GM21528 (cell line): ENCODE results near the gene REEP2.

Experiments
- ATAC-seq: cut with Tn5 transposase; IDR thresholded peaks from one replicate; pipeline ENCODE4 v1.9.1; 2021; ENCODE audit warnings: mild to moderate bottlenecking, moderate library complexity; ENCODE audit not compliant: unreplicated experiment, low FRiP score

REEP2 gene

DNA sequence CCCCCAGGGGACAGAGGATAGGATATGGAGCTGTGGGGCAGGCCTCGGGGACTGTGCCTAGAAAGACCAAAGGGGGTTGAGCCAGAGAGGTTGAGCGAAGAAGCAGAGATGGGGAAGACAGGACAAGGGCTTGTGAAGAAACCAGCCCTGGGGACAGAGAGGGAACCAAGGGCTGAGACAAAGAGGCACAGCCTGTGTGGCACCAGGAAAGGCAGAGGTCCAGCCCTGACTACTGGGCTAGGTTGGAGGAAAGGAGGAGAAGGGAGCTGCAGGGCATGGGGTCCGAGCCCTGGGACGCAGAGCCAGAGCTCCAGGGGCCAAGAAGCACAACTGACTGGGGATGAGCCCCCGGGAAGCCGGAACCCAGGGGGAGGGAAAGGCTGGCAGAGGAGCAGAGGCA lies 9.2 kb downstream of the REEP2 start:
- no peak for ATAC-seq

DNA sequence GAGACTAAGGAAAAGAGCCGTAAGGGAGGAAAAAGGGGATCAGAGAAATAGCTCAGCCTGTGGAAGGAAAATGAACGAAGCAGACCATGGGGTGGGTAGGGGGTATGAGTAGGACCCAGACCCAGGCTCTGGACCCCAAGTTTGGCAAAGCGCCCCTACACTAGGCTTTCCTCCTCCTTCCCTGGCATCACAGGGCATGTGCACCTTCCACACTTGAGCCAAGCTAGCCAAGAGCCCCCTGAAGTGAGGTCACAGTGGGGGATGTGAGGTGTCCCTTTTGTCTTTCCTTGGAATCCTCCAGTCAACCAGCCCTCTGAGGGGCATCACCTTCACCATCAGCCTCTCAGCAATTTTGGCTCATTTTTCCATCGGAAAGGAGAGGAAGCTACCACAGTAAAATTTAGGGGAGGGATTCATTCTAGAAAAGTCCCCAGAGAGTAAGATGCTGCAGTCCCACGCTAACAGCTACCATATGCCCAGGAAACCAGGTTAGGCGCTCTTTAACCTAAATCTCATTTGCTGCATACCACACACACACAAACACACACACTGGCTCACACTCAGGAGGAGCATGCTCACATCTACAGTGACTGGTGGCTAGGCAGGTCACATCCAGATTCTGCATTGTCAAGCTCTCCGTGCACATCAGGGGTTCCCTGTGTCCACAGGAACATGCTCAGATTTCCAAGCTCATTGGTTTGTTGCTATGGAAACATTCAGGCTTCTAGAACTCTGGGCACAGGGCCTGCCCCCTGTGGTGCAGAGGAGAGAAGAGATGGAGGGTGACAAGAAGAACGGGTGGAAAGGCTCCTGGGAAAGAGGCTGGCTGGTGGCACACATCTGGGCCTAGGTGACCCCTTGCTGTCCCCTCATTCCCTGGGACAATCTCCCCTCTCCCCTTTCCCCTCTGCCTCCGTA lies 9.9 kb downstream of the REEP2 start:
- ATAC-seq = no peak

- peak; percentile 65 for ATAC-seq
These were observed 10.8 kb downstream of the REEP2 start for GRCh38 chr5:138449501-138450239.

DNA sequence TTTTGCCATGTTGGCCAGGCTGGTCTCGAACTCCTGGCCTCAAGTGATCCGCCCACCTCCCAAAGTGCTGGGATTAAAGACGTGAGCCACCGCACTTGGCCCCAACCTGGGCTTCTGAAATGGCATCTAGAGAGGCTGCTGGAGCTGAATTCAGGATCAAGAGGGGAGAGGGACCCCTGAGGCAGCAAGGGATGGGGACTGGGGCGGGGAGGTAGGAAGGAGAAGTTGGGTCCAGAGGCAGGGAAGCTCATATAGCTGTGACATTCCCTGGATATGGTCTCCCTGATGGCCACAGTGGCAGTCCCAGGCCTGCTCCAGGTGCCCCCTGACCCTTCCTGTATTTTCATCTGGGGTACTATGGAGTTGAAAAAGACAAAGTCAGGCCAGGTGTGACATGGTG lies 12.1 kb downstream of the REEP2 start:
- ATAC-seq = no peak

- ATAC-seq = no peak
These were observed 13.9 kb downstream of the REEP2 start for GRCh38 chr5:138452720-138453119.

- no peak for ATAC-seq
These were observed 14.7 kb downstream of the REEP2 start for GRCh38 chr5:138453590-138453989.

- no peak for ATAC-seq
These were observed 15.3 kb downstream of the REEP2 start for GRCh38 chr5:138454121-138454520.

GRCh38 chr5:138455232-138455930 lies 16.5 kb downstream of the REEP2 start:
- no peak for ATAC-seq

DNA sequence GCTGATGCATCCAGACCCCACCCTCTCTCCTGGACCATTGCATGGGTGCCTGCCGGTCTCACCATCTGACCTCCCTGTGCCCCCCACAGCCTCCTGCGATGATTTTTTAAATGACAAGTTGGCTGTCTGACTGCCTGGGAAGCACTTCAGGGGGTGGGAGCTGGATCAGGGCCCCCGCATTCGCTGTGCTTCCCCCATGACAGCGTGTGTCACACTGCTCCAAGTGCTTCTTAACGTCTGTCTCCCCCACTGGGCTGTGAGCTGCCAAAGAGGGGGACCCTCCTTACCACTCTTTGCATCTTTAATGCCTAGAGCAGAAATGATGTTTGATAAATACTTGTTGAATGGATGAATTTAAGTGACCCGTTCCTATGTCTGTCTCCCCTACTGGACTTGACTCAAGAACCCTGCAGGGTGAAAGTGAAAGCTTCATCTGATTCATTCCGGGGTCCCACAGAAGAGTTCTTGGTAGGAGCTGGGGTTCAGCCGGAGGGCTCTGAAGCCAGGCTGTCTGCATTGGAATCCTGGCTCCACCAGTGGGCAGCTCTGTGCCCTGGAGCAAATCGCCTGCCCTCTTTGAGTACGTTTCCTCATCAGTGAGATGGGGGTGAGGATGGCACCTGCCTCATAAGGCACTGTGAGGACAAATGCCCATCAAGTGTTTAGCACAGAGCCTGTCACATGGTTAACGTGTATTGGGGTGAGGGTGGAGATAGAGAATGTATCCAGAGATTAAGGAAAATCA lies 18.8 kb downstream of the REEP2 start:
- ATAC-seq = no peak

- ATAC-seq = no peak
These were observed 19.5 kb downstream of the REEP2 start for GRCh38 chr5:138458384-138458783.

GRCh38 chr5:138458856-138459255 lies 20.0 kb downstream of the REEP2 start:
- ATAC-seq = no peak

DNA sequence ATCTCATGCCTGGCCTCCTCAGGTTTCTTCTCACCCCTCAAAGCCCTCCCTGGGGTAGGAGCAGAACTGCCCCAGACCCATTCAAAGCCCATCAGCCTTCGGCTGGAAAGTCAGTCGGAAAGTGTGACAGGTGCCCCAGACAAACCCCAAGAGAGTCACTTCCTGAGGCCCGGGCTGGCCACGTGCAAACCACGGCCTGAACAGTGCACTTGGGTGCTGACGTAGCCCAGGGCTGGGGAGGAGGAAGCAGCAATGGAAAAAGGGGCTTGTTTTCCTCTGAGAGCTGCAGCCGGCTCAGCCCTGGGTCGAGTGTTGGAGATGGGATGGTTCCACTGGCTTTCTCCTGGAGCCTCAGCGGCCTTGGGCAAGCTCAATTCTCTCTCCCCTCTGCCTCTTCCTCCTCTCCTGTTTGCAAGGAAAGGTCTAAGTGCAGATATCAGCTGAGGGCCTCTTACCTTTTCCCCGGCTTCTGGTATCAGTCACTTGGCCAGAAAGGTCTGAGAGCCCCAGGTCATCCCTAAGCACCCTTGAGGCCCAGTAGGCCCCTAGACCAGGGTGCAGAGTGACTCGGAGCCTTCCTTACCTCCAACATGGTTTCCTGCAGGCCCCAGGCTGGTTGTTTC lies 20.6 kb downstream of the REEP2 start:
- no peak for ATAC-seq

DNA sequence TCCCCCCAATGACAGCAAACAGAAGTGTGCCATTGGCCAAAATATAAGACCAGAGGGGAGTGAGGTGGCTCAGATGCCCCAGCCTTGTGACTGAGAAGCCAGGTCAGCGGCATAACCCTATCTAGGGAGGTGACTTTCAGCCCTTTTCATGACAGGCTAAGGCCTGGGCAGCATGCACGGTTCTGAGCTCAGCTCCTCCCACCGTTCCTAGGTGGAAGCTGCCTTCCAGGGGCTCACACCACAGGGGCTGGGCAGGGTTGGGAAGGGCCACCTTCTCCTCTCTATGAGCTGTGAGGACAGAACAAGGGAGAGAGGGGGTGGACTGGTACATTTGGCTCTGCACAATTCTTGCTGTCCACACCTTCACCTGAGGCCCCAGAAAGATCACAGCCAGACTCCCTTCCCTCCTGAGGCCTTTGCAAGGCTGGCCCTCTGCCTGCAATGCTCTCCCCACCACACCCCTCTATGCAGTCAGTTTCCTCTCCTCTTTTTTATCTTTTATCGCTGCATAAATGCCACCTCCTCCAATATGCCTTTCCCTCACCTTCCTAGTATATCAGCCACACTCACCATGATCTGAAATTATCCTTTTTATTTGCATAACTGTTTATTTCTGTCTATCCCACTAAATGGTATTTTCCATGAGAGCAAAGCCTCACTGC lies 21.3 kb downstream of the REEP2 start:
- ATAC-seq = no peak

DNA sequence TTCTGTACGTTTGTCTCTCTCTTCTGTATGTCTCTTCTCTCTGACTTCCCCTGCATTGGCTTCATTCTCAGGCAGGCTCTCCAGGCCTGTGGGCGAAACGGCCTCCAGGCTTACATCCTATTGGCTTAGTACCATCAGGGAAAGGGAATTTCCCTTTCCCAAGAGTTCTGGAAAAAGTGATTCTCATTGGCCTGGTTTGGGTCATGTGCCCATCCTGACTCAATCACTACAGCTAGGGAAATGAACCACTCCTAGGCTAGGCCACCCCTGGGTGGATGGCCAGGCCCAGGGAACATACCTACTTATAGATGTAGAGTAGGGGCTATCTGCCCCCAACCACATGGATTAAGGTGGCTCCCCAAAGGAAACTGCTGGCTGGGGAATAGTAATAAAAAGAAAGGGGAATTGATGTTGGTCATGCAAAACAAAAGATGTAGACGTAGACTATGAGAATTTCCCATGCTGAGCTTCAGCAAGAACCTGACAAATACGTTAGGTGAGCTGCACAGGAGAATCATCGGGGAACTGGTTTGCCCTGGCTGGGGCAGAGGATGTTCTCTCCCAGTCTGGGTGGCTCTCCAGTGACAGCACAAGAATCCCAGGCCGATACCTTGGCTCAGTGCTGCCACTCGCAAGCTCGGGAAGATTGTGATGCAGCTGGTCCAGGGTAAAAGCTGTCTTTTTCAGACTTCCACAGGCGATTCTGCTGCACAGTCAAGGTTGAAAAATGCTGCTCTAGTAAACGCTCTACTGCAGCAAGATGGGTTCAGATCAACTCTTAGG lies 22.7 kb downstream of the REEP2 start:
- no peak for ATAC-seq

DNA sequence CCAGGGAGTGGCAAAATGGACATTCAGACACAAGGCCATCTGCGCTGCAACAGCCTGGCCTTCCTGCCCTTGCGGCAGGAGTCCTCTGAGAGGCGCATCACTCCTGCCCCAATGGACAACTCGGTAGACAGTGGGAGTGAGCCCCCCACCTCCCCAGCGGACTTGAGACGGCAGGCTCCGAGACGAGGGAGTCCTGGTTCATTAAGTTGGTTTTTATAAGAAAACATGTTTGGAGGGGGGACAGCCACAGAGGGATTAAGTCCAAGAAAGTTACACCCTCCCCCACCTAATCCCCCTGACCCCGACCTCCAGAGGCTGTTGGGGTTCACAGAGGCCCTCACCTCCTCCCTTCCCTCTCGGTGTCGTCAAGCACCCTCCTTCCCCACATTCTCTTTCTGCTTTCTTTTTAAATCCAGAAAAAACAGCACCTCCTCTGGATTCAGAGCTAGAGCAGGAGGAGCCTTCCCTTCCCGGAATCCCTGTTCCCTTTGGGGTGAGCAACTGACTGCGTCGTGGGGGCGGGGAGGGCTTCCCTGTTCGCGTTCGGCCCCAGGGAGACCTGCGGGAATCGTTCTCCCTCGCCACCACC lies 24.7 kb downstream of the REEP2 start:
- no peak for ATAC-seq

DNA sequence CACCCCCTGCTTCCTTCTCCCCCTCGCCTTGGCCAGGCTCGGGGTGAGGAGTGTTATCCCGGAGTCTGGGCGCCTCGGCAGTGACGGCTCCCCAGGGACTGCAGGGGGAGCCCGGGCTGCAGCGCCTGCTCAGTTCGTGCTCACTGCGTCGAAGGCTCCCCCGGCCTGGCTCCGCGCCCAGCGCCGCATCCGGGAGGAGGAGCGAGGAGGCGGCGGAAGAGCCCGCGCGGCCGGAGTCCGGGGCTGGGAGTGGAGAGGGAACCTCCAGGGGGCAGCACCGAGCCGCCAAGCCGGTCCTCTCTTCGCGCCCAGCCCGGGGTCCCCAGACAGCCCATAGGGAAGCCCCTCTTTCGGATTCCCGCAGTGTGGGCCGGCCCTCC lies 25.1 kb downstream of the REEP2 start:
- ATAC-seq = peak; percentile 52

GRCh38 chr5:138464388-138465260 lies 25.8 kb downstream of the REEP2 start:
- peak; percentile 78 for ATAC-seq
